Activated CD4-positive, alpha-beta T cell treated with anti-CD3 and anti-CD28 coated beads, Interleukin-2, Interleukin-4, amounts not matched to agents 100 ng/mL and 50 ng/mL, durations not matched to agents 16 hours and 8 hours (primary cell): ENCODE measurements around the gene NUFIP2.
"Not testable (repeated sequence)": the region's sequence is repeated elsewhere in the genome, so short reads cannot be mapped to it uniquely, and the experiment has no call there.

Experiments used
- DNase-seq: peaks from one replicate; pipeline ENCODE4 v3.0.0-alpha.2; 2020; ENCODE audit warnings: low spot score

NUFIP2 gene, protein sequence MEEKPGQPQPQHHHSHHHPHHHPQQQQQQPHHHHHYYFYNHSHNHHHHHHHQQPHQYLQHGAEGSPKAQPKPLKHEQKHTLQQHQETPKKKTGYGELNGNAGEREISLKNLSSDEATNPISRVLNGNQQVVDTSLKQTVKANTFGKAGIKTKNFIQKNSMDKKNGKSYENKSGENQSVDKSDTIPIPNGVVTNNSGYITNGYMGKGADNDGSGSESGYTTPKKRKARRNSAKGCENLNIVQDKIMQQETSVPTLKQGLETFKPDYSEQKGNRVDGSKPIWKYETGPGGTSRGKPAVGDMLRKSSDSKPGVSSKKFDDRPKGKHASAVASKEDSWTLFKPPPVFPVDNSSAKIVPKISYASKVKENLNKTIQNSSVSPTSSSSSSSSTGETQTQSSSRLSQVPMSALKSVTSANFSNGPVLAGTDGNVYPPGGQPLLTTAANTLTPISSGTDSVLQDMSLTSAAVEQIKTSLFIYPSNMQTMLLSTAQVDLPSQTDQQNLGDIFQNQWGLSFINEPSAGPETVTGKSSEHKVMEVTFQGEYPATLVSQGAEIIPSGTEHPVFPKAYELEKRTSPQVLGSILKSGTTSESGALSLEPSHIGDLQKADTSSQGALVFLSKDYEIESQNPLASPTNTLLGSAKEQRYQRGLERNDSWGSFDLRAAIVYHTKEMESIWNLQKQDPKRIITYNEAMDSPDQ

DNA sequence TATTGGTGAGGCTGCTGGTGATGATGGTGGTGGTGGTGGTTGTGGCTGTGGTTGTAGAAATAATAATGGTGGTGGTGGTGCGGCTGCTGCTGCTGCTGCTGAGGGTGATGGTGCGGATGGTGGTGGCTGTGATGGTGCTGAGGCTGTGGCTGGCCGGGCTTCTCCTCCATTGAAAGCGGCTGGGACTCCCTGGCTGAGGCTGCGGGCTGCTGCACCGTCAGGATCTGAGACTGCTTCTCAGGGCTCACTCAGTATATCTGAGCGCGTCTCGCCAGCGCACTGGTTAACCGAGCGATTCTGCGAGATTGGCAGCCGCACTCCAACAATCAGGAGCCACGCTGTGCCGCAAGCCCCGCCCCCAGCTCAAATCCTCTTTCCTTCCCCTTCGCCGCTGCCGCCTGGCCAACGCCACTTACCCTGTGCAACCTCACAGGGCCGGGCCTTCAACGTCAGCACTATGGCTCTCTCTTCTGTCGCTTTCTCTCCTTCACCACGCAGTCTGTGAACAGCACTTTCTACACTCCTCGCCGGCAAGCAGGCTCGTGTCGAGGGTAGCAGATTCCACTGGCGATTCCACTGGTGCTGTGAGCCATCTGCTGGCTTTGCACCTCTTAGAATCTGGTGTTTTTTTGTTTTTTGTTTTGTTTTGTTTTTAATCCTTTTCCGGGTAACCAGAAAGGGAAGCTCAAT, at the start of gene NUFIP2:
NUFIP2 (minus strand) TSS at position 259 of the 690 bp plus-strand sequence; CDS start at position 170, 89 bp downstream.
- peak; percentile 99 for DNase-seq

DNA sequence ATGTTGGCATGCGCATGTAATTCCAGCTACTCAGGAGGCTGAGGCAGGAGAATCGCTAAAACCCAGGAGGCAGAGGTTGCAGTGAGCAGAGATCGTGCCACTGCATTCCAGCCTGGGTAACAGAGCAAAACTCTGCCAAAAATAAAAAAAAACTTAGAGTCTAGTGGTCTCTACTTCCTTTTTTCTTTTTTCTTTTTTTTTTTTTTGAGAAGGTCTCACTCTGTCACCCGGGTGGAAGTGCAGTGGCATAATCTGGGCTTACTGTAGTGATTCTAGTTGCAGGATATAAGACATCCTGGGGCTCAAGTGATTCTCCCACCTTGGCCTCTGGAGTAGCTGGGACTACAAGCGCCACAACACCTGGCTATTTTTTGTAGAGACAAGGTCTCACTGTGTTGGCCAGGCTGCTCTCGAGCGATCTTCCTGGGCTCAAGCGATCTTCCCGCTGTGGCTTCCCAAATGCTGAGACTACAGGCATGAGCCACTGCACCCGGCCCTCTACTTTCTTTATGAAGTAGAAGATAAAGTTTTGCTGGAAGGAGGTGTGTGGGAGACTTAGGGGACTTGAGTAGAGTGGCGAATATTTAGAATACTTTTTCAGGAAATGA, 48.3 kb upstream of the NUFIP2 start:
- no peak for DNase-seq

DNA sequence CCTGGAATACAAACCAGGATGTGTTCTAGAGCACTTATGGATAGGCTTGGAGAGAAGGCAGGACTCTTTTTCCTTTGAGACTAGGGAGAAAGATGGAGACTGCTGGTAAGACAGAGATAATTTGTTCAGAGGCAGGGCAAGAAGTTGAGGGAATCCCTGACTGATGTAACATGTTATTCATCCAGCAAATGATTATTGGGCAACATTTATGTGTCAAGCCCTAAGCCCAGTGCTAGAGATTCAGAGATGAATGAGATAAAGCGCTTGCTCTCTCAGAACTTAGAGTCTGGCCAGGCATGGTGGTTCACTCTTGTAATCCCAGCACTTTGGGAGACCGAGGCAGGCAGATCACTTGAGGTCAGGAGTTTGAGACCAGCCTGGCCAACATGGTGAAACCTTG, 47.8 kb upstream of the NUFIP2 start:
- no peak for DNase-seq

DNA sequence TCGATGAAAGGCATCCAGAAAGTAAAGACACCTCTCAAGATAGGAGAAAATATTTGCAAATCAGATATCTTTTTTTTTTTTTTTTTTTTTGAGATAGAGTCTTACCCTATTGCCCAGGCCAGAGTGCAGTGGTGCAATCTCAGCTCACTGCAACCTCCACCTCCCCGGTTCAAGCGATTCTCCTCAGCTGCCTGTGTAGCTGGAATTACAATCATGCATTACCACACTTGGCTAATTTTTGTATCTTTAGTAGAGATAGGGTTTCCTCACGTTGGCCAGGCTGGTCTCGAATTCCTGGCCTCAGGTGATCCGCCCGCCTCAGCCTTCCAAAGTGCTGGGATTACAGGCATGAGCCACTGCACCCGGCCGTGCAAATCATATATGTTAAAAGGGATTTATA, 45.1 kb upstream of the NUFIP2 start:
- not testable (repeated sequence) for DNase-seq

DNA sequence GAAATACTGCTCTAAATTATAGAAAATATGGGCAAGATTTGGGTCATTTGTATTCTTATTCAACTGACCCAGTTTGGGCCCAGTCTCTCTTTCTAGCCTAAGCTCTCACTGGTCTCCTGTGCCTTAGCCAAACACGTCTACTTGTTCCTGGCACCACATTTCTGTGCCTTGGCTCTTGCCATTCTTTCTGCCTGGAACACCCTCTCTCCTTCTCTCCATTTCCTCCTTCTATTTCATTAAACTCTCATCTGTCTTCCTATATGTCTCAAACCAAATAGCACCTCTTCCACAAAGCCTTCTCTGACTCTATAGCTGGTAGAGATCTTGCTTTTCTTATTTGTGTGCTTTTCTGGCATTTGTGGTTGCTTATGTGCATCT, 37.7 kb upstream of the NUFIP2 start:
- no peak for DNase-seq

- no peak for DNase-seq
These were observed 37.2 kb upstream of the NUFIP2 start for GRCh38 chr17:29331075-29331707.

GRCh38 chr17:29327412-29327811, 33.5 kb upstream of the NUFIP2 start:
- DNase-seq, result no peak

GRCh38 chr17:29326023-29326813, 32.3 kb upstream of the NUFIP2 start:
- DNase-seq, result no peak

- no peak for DNase-seq
These were observed 28.4 kb upstream of the NUFIP2 start for GRCh38 chr17:29322363-29322762.

- no peak for DNase-seq
These were observed 9.4 kb upstream of the NUFIP2 start for GRCh38 chr17:29303386-29303785.

GRCh38 chr17:29299031-29299430, 5.1 kb upstream of the NUFIP2 start:
- DNase-seq, result no peak

GRCh38 chr17:29295420-29295819, 1.5 kb upstream of the NUFIP2 start:
- no peak for DNase-seq

DNA sequence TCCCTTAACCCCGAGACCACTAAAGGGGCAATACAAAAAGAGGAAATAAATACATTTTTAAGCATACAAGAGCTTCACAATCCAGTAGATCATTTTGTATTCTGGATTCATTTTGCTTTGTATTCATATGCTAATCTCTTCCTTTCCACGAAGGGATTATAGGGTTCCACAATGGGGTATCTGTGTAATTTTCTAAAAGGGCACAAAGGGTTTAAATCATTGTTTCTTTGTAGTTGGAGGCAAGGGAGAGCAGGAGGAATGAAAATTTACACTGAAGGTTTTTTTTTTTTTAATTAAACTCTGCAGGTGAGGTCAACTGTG, 592 bp upstream of the NUFIP2 start:
- DNase-seq, result no peak

GRCh38 chr17:29292992-29293889, 707 bp downstream of the NUFIP2 start:
- DNase-seq, result peak; percentile 57

DNA sequence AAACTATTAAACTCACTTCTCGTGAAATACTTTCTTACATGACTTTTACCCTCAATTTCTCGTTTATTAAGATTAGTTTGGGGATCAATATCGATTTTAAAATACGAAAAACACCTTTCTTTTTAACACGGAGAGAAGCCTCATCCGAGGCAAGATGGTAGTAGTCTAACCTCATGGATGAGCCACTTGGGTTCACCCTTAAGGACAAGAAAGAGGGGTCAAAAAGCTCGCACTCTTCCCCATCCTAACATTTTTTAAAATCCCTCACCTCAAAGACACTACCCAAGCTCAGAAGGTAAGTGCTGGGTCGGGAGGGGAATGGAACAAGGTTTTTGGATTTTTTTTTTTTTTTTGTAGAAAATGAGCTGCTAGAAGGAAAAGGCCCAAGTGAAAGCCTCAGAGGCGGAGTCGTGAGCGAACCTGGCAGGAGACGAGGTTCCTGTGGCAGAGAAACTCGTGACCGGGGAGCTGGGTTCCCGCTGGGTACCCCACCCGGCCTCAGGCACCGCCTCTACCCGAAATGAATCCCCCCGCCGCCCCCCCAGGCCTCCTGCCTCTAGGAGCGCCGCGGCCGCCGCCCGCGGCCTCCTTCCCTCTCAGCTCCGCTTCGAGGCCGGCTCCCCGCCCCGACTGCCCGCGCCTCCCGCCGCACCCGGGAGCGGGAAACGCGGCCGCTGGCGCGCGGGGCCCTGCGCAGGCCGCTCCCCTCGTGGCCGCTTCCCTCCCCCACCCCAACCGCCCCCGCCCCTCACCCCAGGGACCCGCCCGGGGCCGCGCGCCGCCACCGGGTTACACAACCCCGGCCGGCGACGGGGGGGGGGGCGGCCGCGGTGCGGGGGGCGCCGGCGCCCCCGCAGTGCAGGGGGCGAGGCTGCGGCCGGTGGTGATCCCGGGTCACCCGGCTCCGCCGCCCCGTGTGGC, 1.6 kb downstream of the NUFIP2 start:
- DNase-seq, result peak; percentile 59

GRCh38 chr17:29291163-29291752, 2.7 kb downstream of the NUFIP2 start:
- peak; percentile 74 for DNase-seq

DNA sequence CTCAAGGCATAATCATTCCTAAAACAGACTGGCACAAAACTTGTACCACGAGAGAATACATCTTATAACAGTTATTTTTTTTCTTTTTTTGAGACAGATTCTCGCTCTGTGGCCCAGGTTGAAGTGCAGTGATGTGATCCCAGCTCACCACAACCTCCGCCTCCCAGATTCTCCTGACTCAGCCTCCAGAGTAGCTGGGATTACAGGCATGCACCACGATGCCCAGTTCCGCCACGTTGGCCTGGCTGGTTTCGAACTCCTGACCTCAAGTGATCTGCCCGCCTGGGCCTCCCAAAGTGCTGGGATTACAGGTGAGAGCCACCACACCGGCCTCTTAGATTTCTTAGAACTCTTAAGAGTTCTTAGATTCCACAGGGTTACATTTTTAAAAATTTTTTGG, 4.1 kb downstream of the NUFIP2 start:
- DNase-seq, result no peak

- DNase-seq, result no peak
These were observed 10.0 kb downstream of the NUFIP2 start for GRCh38 chr17:29283961-29284360.

- DNase-seq, result no peak
These were observed 10.5 kb downstream of the NUFIP2 start for GRCh38 chr17:29283496-29283895.
